Amniotic stem cell (primary cell): ENCODE results near the gene BOLA1.
"Not testable (repeated sequence)": the region's sequence is repeated elsewhere in the genome, so short reads cannot be mapped to it uniquely, and the experiment has no call there.

Experiments used
- DNase-seq: peaks from one replicate; lab custom pipeline; 2025; lab: John Stamatoyannopoulos, UW

Gene BOLA1

DNA sequence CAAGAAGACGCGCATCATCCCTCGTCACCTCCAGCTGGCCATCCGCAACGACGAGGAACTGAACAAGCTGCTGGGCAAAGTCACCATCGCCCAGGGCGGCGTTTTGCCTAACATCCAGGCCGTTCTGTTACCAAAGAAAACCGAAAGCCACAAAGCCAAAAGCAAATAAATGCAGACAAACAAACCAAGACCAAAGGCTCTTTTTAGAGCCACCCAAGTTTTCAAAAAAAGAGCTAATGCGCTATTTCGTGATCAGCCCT lies 12.2 kb upstream of the BOLA1 start:
- not testable (repeated sequence) for DNase-seq

DNA sequence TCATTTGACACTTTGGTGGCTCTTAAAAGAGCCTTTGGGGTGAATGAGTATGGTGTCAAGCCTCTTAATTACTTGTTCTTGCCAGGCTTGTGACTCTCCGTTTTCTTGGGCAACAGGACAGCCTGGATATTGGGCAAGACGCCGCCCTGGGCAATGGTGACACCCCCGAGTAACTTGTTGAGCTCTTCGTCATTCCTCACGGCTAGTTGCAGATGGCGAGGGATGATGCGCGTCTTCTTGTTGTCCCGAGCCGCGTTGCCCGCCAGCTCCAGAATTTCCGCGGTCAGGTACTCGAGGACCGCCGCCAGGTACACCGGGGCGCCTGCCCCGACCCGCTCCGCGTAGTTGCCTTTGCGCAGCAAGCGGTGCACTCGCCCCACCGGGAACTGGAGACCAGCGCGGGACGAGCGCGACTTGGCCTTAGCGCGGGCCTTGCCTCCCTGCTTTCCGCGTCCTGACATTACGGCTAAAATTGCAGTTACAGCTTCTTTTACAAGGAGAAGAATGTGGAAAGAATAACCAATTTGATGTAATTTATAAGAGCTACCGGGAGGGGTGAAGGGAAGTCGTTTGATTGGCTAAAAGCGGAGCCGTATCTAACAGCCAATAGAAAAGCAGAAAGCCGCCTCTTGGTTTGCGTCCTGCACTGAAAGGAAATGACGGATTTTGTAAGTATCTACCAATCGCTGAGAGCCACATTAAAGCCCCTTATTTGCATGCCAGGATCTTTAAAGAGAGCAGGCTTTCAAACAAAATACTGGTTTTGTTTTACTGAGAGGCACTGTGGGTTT lies 11.7 kb upstream of the BOLA1 start:
- DNase-seq, result peak; percentile 94

DNA sequence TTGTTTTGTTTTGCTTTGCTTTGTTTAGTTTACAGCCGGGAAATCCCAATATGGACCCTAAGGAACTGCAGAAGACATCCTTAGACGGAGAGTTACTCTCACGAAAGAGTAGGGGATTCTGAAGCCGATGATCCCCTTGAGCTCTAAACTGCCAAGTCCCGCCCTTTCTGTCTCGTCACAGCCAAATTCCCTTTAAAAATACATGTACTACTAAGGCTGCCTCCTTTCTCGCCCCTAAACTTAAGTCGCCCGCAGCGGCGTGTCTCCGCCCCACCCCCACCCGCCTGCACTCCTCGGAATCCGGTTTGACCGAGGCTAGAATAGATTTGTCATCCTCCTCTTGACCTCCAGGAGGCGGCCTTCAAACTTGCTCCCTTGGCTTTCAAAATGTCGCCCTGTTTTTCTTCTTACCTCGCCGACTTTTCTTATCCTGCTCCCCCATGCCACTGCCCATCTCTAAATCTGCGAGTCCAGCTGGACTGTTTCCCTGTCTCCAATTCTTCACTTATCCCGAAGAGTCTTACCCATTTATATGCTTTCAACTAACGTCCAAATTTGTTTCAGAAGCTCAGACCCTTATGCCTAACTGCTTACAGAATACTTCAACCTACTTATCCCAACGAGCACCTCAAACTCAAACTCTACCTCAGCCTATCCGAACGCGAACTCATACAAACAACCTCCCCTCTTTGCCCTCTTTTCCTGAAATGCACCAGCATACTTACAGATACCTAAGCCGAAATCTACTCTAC lies 10.9 kb upstream of the BOLA1 start:
- peak; percentile 81 for DNase-seq

DNA sequence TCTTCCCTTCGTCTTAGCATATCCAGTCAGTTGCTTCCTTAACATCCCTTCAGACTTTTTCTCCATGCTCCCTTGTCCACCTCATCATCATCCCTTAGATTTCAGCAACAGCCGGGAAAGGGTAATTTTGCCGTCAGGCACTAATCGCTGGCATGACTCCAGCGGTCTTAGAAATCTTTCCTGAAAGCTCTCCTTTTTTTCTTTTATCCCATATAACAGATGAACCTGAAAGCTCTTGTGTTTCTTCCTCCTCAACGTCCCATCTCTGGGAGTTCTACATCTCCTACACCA lies 10.4 kb upstream of the BOLA1 start:
- DNase-seq, result no peak

DNA sequence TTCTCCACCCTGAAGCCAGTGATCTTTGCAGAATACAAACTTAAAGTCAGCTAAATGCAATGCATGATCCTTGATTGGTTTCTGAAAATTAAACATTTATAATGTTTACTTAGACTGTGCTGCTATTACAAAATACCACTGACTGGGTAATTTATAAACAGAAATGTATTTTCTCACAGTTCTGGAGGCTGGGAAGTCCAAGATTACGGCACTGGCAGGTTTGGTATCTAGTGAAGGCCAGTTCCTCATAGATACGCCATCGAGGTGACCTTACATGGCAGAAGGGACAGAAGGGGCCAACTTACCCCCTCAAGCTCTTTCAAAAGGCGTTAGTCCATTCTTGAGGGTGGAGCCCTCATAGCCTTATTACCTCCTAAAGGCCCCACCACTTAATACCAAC lies 2.8 kb upstream of the BOLA1 start:
- no peak for DNase-seq

GRCh38 chr1:149903836-149904491 lies 4.6 kb downstream of the BOLA1 start:
- DNase-seq, result no peak

- no peak for DNase-seq
Measured at GRCh38 chr1:149906570-149907075, 7.3 kb downstream of the BOLA1 start.

GRCh38 chr1:149914545-149914944 lies 15.2 kb downstream of the BOLA1 start:
- no peak for DNase-seq

DNA sequence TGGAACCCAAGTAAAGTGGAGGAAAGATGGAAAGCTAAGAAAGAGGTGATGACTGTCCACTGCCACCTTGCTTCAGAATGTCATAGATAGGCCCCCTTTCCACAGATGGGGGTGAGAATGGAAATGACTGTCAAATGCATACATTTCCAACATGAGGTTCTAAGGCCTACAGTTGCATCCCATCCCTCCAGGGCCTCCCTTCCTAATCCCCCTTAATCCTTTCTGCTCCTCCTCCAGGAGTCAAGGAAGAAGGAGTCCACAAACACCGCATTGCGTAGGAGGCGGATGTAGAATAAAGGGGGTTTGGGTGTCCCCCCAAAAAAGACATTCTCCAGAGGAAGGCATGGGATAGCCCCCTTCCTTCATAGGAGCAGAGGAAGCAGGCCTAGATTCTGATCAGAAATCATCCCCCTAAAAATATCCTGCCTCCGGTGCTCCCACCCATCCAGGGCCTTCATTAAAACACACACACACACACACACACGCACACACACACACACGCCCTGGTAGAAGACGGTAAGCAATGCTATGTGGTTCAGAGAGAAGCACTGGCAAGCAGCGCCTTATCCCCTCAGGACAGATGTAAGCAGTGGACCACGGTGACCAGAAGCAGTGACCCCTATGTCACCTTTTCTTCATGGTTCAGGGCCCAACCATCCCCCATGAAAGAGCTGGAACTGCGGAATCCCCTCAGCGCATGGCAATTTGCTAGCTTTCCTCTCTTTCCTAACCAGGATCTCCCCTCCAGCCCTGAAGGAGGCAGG lies 16.2 kb downstream of the BOLA1 start:
- no peak for DNase-seq

- no peak for DNase-seq
Measured at GRCh38 chr1:149916193-149916897, 17.0 kb downstream of the BOLA1 start.

DNA sequence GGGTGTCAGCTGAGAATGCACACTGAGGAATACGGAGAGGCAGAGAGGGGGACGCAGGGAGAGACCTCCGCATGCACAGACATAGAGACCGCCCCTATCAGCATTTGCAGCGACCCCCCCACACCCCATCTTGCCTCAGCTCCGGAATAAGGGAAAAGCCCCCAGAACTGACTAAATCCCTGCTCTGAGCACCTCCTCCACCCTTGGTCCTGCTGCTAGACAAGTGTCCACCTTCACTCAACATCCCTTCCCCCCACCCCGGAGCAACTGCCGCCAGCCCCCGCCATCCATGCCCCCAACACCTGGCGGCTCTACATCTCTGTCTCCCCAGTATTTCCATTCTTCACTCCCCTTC lies 17.5 kb downstream of the BOLA1 start:
- DNase-seq, result no peak

GRCh38 chr1:149917571-149918144 lies 18.3 kb downstream of the BOLA1 start, which contains the start of gene SV2A:
TSS of gene SV2A (minus strand) at chr1:149917844. CDS start at chr1:149913840, 4,004 bp downstream.
- no peak for DNase-seq

- DNase-seq, result no peak
Measured at GRCh38 chr1:149923626-149924025, 24.3 kb downstream of the BOLA1 start.

DNA sequence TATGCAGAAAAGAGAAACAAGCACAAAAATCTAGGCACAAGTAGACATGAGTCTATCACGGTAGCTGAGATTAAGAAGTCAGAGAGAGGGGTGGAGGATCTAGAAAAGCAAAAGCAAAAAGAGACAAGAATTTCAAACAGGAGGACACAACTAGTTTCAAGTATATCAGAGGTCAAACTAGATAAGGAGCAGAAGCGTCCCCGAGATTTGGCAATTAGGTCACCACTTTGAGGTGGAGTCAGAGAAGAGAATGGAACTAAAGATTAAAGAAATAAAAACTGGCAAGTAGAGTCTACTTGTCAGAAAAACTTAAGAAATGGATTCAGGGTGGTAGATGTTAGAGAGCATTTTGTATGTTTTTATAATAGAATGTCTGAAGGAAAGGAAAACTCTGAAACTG lies 26.0 kb downstream of the BOLA1 start:
- no peak for DNase-seq

GRCh38 chr1:149925751-149926150 lies 26.4 kb downstream of the BOLA1 start:
- no peak for DNase-seq

DNA sequence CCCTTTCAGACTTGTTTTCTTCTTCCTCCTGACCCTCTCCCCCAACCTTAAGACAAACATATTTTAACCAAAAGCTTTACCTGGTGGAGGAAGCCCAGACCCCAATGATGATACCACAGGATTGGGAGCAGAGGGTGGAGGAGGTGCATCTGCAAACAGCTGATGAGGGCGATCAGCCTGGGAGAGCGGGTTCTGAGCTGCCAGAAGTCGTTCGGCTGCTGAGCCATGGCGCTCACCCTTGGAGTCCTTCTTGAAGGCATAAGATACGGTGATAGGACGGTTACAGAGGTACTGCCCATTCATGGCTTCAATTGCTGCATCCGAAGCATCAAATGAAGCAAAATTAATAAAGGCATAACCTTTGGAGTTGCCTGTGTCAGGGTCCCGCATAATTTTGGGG lies 26.9 kb downstream of the BOLA1 start:
- DNase-seq, result no peak

- no peak for DNase-seq
Measured at GRCh38 chr1:149927056-149927562, 27.7 kb downstream of the BOLA1 start.

- peak; percentile 91 for DNase-seq
Measured at GRCh38 chr1:149927563-149928400, 28.4 kb downstream of the BOLA1 start, which contains the start of gene SF3B4. TSS of gene SF3B4 (minus strand) at chr1:149927803. CDS start at chr1:149927759, 44 bp downstream.

- DNase-seq, result no peak
Measured at GRCh38 chr1:149928401-149928724, 29.0 kb downstream of the BOLA1 start.

GRCh38 chr1:149929856-149930255 lies 30.5 kb downstream of the BOLA1 start:
- no peak for DNase-seq
